OCI-LY7 (cell line): Measurements from ENCODE around the gene OR9K2.
"Not testable (repeated sequence)": the region's sequence is repeated elsewhere in the genome, so short reads cannot be mapped to it uniquely, and the experiment has no call there.

ENCODE experiments used
- CTCF ChIP-seq: fragments of 200-600 bp; sonication (generic); conservative IDR thresholded peaks from 2 replicates; pipeline ENCODE4 v1.5.1; 2014; ENCODE audit warnings: mild to moderate bottlenecking, antibody characterized with exemption, low read length, moderate library complexity, mixed read lengths
- EZH2phosphoT487 ChIP-seq: fragments of 200-600 bp; sonication (generic); IDR thresholded peaks from 2 replicates; pipeline ENCODE4 v1.6.1; 2018; ENCODE audit warnings: low read depth, borderline replicate concordance, mild to moderate bottlenecking, mixed run types, antibody characterized with exemption, low read length, moderate library complexity, mixed read lengths

- not testable (repeated sequence) for TF ChIP-seq CTCF, EZH2phosphoT487
These were observed 45.6 kb downstream of the OR9K2 start for GRCh38 chr12:55171846-55172245.
